Activated T-cell treated with anti-CD3 and anti-CD28 coated beads, Interleukin-2, amount 50 U/mL, for 24 hours (primary cell): ENCODE measurements around the gene P4HA3.
A peak's percentile ranks its signal among the peaks of the same experiment; 100 is the strongest.

Experiments
- DNase-seq: peaks from one replicate; pipeline ENCODE4 v3.0.0-alpha.2; 2020
- H3K27ac Mint-ChIP-seq: 2 replicates; pipeline ENCODE4 v1.8.0; 2020; ENCODE audit warnings: mild to moderate bottlenecking, mixed read lengths
- H3K27me3 Mint-ChIP-seq: 2 replicates; pipeline ENCODE4 v1.8.0; 2020; ENCODE audit warnings: mixed read lengths
- H3K36me3 Mint-ChIP-seq: 2 replicates; pipeline ENCODE4 v1.8.0; 2020; ENCODE audit warnings: low read depth, mixed read lengths
- H3K4me1 Mint-ChIP-seq: 2 replicates; pipeline ENCODE4 v1.8.0; 2020; ENCODE audit warnings: low read depth, mixed read lengths
- H3K4me3 Mint-ChIP-seq: 2 replicates; pipeline ENCODE4 v1.8.0; 2020; ENCODE audit warnings: mild to moderate bottlenecking, moderate library complexity, mixed read lengths
- H3K9me3 Mint-ChIP-seq: 2 replicates; pipeline ENCODE4 v1.8.0; 2020; ENCODE audit warnings: mixed read lengths

P4HA3 gene

GRCh38 chr11:74325649-74326645, 14.5 kb upstream of the P4HA3 start:
- H3K36me3 Mint-ChIP-seq: peaks cover 3% of the 10 kb centered on the region
- no peaks in the 10 kb centered on the region for H3K4me1 Mint-ChIP-seq
- no peak overlapping the region for H3K27ac Mint-ChIP-seq
- peaks cover 3% of the 10 kb centered on the region for H3K27me3 Mint-ChIP-seq
- no peaks in the 10 kb centered on the region for H3K9me3 Mint-ChIP-seq
- no peak for DNase-seq
- H3K4me3 Mint-ChIP-seq: no peak overlapping the region

- DNase-seq: no peak
- Mint-ChIP-seq H3K4me3 (no peak overlapping the region), H3K36me3 (no peaks in the 10 kb centered on the region), H3K9me3 (peaks cover 6% of the 10 kb centered on the region), H3K4me1 (peaks cover 2% of the 10 kb centered on the region), H3K27me3 (peaks cover 6% of the 10 kb centered on the region), H3K27ac (no peak overlapping the region)
Observed at GRCh38 chr11:74322667-74323066, 11.2 kb upstream of the P4HA3 start.

GRCh38 chr11:74321487-74322188, 10.2 kb upstream of the P4HA3 start:
- Mint-ChIP-seq H3K27ac (no peak overlapping the region), H3K9me3 (peaks cover 14% of the 10 kb centered on the region), H3K4me3 (no peak overlapping the region), H3K36me3 (peaks cover 2% of the 10 kb centered on the region), H3K4me1 (peaks cover 2% of the 10 kb centered on the region), H3K27me3 (peaks cover 6% of the 10 kb centered on the region)
- DNase-seq: no peak

GRCh38 chr11:74320538-74320937, 9.1 kb upstream of the P4HA3 start:
- H3K27ac Mint-ChIP-seq: no peak overlapping the region
- peaks cover 6% of the 10 kb centered on the region for H3K27me3 Mint-ChIP-seq
- H3K36me3 Mint-ChIP-seq: peaks cover 2% of the 10 kb centered on the region
- peaks cover 16% of the 10 kb centered on the region for H3K9me3 Mint-ChIP-seq
- no peak for DNase-seq
- H3K4me1 Mint-ChIP-seq: peaks cover 2% of the 10 kb centered on the region
- no peak overlapping the region for H3K4me3 Mint-ChIP-seq

- Mint-ChIP-seq H3K27ac (no peak overlapping the region), H3K27me3 (peaks cover 12% of the 10 kb centered on the region), H3K9me3 (peaks cover 18% of the 10 kb centered on the region), H3K4me1 (peaks cover 2% of the 10 kb centered on the region), H3K36me3 (peaks cover 2% of the 10 kb centered on the region), H3K4me3 (no peak overlapping the region)
- no peak for DNase-seq
Observed at GRCh38 chr11:74319139-74319816, 7.8 kb upstream of the P4HA3 start.

- H3K27ac Mint-ChIP-seq: no peak overlapping the region
- no peak overlapping the region for H3K4me3 Mint-ChIP-seq
- peaks cover 2% of the 10 kb centered on the region for H3K36me3 Mint-ChIP-seq
- H3K27me3 Mint-ChIP-seq: peaks cover 15% of the 10 kb centered on the region
- peaks cover 18% of the 10 kb centered on the region for H3K9me3 Mint-ChIP-seq
- H3K4me1 Mint-ChIP-seq: peaks cover 2% of the 10 kb centered on the region
- no peak for DNase-seq
Observed at GRCh38 chr11:74318241-74318932, 6.9 kb upstream of the P4HA3 start.

- no peak for DNase-seq
- Mint-ChIP-seq H3K27ac (no peak overlapping the region), H3K4me3 (no peak overlapping the region), H3K36me3 (peaks cover 2% of the 10 kb centered on the region), H3K9me3 (peaks cover 18% of the 10 kb centered on the region), H3K4me1 (peaks cover 2% of the 10 kb centered on the region), H3K27me3 (peaks cover 20% of the 10 kb centered on the region)
Observed at GRCh38 chr11:74316772-74317505, 5.5 kb upstream of the P4HA3 start.

- peaks cover 2% of the 10 kb centered on the region for H3K36me3 Mint-ChIP-seq
- peaks cover 6% of the 10 kb centered on the region for H3K4me1 Mint-ChIP-seq
- H3K9me3 Mint-ChIP-seq: peaks cover 9% of the 10 kb centered on the region
- no peak overlapping the region for H3K4me3 Mint-ChIP-seq
- H3K27ac Mint-ChIP-seq: no peak overlapping the region
- peaks cover 48% of the 10 kb centered on the region for H3K27me3 Mint-ChIP-seq
- no peak for DNase-seq
Observed at GRCh38 chr11:74312326-74312725, 886 bp upstream of the P4HA3 start.

- Mint-ChIP-seq H3K4me1 (peaks cover 6% of the 10 kb centered on the region), H3K27ac (no peak overlapping the region), H3K36me3 (no peaks in the 10 kb centered on the region), H3K9me3 (peaks cover 2% of the 10 kb centered on the region), H3K4me3 (peak overlapping the region; percentile 57), H3K27me3 (peaks cover 60% of the 10 kb centered on the region)
- no peak for DNase-seq
Observed at GRCh38 chr11:74310857-74311256, 583 bp downstream of the P4HA3 start.

GRCh38 chr11:74307434-74307833, 4.0 kb downstream of the P4HA3 start:
- Mint-ChIP-seq H3K27ac (no peak overlapping the region), H3K36me3 (no peaks in the 10 kb centered on the region), H3K4me3 (no peak overlapping the region), H3K4me1 (peaks cover 6% of the 10 kb centered on the region), H3K27me3 (peaks cover 69% of the 10 kb centered on the region), H3K9me3 (no peaks in the 10 kb centered on the region)
- DNase-seq: no peak

- H3K36me3 Mint-ChIP-seq: no peaks in the 10 kb centered on the region
- H3K27ac Mint-ChIP-seq: no peak overlapping the region
- peaks cover 2% of the 10 kb centered on the region for H3K4me1 Mint-ChIP-seq
Observed at GRCh38 chr11:74306435-74307175, 4.8 kb downstream of the P4HA3 start.

GRCh38 chr11:74299015-74299414, 12.4 kb downstream of the P4HA3 start:
- H3K27ac Mint-ChIP-seq: no peak overlapping the region
- peaks cover 4% of the 10 kb centered on the region for H3K4me1 Mint-ChIP-seq
- no peaks in the 10 kb centered on the region for H3K9me3 Mint-ChIP-seq
- H3K27me3 Mint-ChIP-seq: peaks cover 17% of the 10 kb centered on the region
- DNase-seq: no peak
- H3K36me3 Mint-ChIP-seq: no peaks in the 10 kb centered on the region
- no peak overlapping the region for H3K4me3 Mint-ChIP-seq

More at GRCh38 chr11:74306435-74307175, 4.8 kb downstream of the P4HA3 start:
- no peak for DNase-seq
- no peak overlapping the region for H3K4me3 Mint-ChIP-seq
- H3K27me3 Mint-ChIP-seq: peaks cover 63% of the 10 kb centered on the region
- H3K9me3 Mint-ChIP-seq: no peaks in the 10 kb centered on the region

GRCh38 chr11:74297484-74297883, 14.0 kb downstream of the P4HA3 start:
- Mint-ChIP-seq H3K9me3 (no peaks in the 10 kb centered on the region), H3K36me3 (no peaks in the 10 kb centered on the region), H3K4me1 (peaks cover 4% of the 10 kb centered on the region), H3K27ac (no peak overlapping the region), H3K27me3 (peaks cover 22% of the 10 kb centered on the region), H3K4me3 (no peak overlapping the region)
- no peak for DNase-seq
